Skin epidermis (tissue), 12 donors: ENCODE results near the gene GBP2.
"Not testable (repeated sequence)": the region's sequence is repeated elsewhere in the genome, so short reads cannot be mapped to it uniquely, and the experiment has no call there.

Source experiments
- H3K27ac ChIP-seq, 21 experiments: fragments of 200-600 bp; sonication (generic) in 11 of 21; one replicate each; pipeline ENCODE4 v1.5.0; 2020; ENCODE audit warnings: mild to moderate bottlenecking in 3 of 21, inconsistent platforms in 2 of 21, moderate library complexity in 2 of 21
- H3K4me3 ChIP-seq, 7 experiments: fragments of 200-600 bp; sonication (generic) in 2 of 7; one replicate each; pipeline ENCODE4 v1.5.0; 2020; ENCODE audit warnings: inconsistent platforms in 2 of 7, mild to moderate bottlenecking in 2 of 7, moderate library complexity in 1 of 7

The GBP2 gene

GRCh38 chr1:89072466-89073065 lies 53.3 kb downstream of the GBP2 start:
- H3K27ac ChIP-seq, H3K4me3 ChIP-seq: not testable (repeated sequence)

DNA sequence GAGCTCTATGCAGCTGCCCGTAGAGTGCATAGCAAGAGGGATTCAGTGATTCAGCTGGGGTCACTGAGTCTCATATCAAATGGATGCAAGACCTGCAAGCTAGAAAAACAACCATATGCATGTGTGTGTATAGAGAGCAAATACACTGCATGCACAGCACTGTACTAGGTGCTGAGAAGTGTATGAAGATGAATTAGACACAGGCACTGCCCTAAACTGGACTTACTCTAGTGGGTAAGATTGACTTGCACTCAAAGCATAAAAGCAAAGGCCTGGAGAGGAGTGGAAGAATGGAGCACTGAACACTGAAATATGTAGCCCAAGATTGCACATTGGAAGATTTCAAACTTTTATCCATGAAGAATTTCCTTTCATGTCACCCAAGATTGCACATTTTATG lies 55.4 kb downstream of the GBP2 start:
- Histone ChIP-seq H3K27ac (peak overlapping the region in 10 of 21 experiments; percentile 20 to 89 (median 56)), H3K4me3 (peak overlapping the region in 2 of 7 experiments; percentile 8 to 22)

DNA sequence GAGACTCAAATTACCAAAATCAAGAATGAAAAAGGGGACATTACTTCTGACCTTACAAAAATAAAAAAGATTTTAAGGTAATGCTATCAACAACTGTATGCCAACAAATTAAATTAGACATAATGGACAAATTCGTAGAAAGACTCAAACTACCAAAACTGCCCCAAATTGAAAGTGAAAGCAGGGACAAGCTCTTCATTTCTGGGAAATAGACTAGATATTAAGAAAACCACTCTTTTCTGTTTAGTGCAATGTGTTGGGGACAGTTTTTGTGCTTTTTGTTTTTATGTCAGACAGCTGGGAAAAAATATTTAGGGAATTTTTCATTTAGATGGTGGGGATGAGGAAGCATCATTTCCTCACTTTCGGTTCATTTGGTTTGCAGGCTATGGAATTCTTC lies 56.0 kb downstream of the GBP2 start:
- H3K4me3 ChIP-seq: peak overlapping the region in 5 of 7 experiments; percentile 5 to 22 (median 13)

GRCh38 chr1:89068291-89068690 lies 57.6 kb downstream of the GBP2 start:
- H3K27ac ChIP-seq: peak overlapping the region in 6 of 21 experiments; percentile 3 to 89 (median 16)
- no peak overlapping the region for H3K4me3 ChIP-seq

More for the DNA sequence above, 56.0 kb downstream of the GBP2 start:
- peak overlapping the region in 15 of 21 experiments; percentile 11 to 89 (median 52) for H3K27ac ChIP-seq

GRCh38 chr1:89065079-89065868 lies 60.6 kb downstream of the GBP2 start, which contains the start of gene GBP1:
Gene GBP1, minus strand, starts transcription at chr1:89065208. Its CDS starts 1,974 bp downstream, at chr1:89063234.
- peak within 1 kb of the TSS; percentile 29 to 92 (median 84) for H3K27ac ChIP-seq
- H3K4me3 ChIP-seq: peak within 1 kb of the TSS; percentile 30 to 55 (median 48)

- peak overlapping the region; percentile 30 to 55 (median 48) for H3K4me3 ChIP-seq
Measured at GRCh38 chr1:89064632-89065031, 61.3 kb downstream of the GBP2 start.

GRCh38 chr1:89063094-89063493 lies 62.8 kb downstream of the GBP2 start:
- H3K4me3 ChIP-seq: peak overlapping the region in 3 of 7 experiments; percentile 9 to 55 (median 51)
- H3K27ac ChIP-seq: peak overlapping the region in 7 of 21 experiments; percentile 5 to 92 (median 85)

More at GRCh38 chr1:89064632-89065031, 61.3 kb downstream of the GBP2 start:
- H3K27ac ChIP-seq: peak overlapping the region; percentile 29 to 92 (median 84)

DNA sequence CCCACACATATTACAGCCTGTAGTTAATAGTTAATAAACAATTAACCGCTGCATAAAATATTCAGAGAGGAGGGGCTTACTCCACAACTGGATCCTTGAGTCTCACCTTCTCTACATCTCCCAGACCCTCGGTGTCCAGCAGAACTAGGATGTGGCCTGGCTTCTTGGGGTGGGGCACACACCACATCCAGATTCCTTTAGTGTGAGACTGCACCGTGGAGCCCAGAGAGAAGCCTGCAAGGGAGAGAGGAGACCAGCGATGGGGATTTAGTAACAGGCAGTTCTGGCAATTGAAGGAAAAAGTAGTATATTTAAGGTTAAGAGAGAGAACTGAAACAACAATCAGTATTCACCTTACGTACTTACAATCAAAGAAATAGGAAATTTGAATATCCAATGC lies 65.8 kb downstream of the GBP2 start:
- no peak overlapping the region for H3K4me3 ChIP-seq
- no peak overlapping the region for H3K27ac ChIP-seq
